ENCODE data around the gene MPZL3.

Gene MPZL3

DNA sequence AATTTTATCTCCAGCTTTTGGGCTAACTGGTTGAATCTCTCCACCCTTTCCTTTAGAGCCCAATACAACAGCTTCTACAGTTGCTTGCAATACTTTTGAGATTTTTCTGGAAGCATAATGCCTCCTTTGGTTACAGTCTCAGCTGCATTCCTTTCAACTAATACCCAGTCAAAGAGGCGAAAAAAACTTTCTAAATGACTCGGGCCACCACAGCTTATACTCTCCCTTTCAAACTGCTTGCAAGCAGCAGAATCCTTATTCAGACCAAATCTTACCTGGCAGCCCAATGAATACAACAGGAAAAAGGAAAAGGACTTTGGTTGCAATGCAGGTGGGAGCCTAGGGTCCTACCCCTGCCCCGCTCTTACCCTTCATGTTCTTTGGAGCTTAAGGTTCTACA lies 43.1 kb downstream of the MPZL3 start:
- H3K9ac ChIP-seq (ENCODE audit: low read length) = no peak overlapping the region
- no peaks in the 10 kb centered on the region for H3K9me3 ChIP-seq (ENCODE audit: control insufficient read depth, low read length)
- peaks cover 16% of the 10 kb centered on the region for H3K4me1 ChIP-seq (ENCODE audit: control insufficient read depth, insufficient read depth, low read length)
- no peaks in the 10 kb centered on the region for H3K36me3 ChIP-seq (ENCODE audit: control insufficient read depth, insufficient read depth, low read length, severe bottlenecking)
- no peak for DNase-seq (ENCODE audit: low read depth)
- no peak overlapping the region for H3K4me3 ChIP-seq (ENCODE audit: low read length)
- H3K27me3 ChIP-seq (replicated peaks; ENCODE audit: control insufficient read depth, insufficient read depth, low read length) = peaks cover 65% of the 10 kb centered on the region

DNA sequence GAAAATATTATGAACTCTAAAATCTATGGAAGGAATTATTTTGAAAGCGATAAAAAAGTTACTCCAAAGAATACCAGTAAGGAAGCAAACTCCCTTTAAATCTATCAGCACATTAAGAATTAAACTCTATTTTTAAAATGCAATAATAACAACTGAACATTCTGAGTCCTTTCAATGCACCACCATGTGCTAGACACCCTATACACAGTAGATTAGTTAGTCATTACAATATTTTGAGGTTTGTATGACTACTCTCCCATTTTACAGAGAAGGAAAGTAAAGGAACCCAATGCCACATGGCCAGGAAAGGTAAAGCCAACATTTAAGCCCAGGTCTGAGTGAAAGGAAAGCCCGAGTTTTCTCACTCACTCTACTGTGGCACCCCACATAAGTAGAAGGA lies 45.1 kb downstream of the MPZL3 start:
- Histone ChIP-seq H3K36me3 (ENCODE audit: control insufficient read depth, insufficient read depth, low read length, severe bottlenecking) (no peaks in the 10 kb centered on the region), H3K27me3 (replicated peaks; ENCODE audit: control insufficient read depth, insufficient read depth, low read length) (peaks cover 67% of the 10 kb centered on the region), H3K9ac (ENCODE audit: low read length) (no peak overlapping the region), H3K4me1 (ENCODE audit: control insufficient read depth, insufficient read depth, low read length) (peaks cover 16% of the 10 kb centered on the region), H3K4me3 (ENCODE audit: low read length) (no peak overlapping the region), H3K9me3 (ENCODE audit: control insufficient read depth, low read length) (no peaks in the 10 kb centered on the region)
- no peak for DNase-seq (ENCODE audit: low read depth)

DNA sequence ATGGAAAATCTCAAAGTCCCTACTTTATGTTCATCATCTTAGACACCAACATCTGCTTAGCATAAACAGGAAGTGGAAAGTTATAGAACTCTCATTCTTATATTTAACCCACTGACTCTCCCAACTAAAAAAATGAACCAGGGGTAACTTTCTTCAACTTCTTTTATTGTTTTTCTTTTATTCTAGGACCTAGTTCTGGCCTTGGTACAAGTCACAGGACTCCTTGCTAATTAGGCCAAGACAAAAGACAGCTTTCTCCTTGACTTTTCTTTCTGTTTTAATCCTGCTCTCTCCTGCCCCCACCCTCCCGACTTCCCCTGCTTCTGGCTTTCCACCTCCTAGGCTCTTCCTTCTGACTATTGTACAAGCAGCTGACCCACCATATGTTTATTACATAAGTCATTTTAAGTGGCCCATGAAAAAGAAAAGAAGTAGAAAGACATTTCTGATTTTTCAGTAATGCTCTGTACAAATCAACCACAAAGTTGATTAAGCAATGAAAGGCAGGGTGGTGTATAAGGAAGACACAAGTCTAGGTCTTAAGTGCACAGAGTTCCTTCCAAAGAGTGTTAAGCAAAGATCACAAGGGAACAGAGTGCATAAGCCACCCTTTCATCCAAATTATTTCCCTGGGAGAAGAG lies 45.7 kb downstream of the MPZL3 start:
- peaks cover 16% of the 10 kb centered on the region for H3K4me1 ChIP-seq (ENCODE audit: control insufficient read depth, insufficient read depth, low read length)
- H3K27me3 ChIP-seq (replicated peaks; ENCODE audit: control insufficient read depth, insufficient read depth, low read length) = peaks cover 69% of the 10 kb centered on the region
- H3K9ac ChIP-seq (ENCODE audit: low read length) = no peak overlapping the region
- no peaks in the 10 kb centered on the region for H3K36me3 ChIP-seq (ENCODE audit: control insufficient read depth, insufficient read depth, low read length, severe bottlenecking)
- DNase-seq (ENCODE audit: low read depth) = no peak
- no peak overlapping the region for H3K4me3 ChIP-seq (ENCODE audit: low read length)
- H3K9me3 ChIP-seq (ENCODE audit: control insufficient read depth, low read length) = no peaks in the 10 kb centered on the region

DNA sequence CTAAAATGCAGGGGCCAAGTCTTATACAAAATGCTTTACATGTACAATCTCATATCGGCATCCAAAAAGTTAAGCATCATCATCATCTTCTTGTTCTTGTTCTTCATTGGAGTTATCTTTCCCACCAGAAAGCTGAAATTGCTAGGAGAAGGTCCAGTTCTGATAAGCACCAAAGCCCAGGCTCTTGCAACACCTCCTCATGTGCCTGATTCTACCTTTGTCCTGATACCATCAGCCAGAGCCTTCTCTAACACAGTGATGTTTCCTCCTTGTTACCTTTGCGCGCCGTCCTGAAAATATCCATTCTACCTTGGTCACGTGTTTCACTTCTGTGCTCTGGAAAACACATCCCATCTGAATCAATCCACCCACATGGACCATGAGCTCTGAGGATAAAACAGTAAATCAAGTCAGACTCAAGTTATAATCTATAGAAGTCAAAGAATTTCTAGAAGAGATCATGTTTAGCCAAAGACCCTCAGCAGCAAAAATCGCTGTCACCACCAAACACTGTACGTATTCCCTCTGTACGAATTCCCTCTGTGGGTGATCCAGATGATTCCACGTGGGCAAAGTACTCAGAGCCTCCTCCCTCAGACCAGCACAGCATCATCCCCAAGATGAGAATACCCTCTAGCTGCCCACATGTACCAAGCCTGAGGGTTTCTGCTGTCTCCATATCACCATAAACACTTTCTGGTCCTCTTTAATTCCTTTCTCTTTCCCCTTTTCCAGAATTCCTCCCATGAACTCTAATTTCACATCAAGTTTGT lies 46.4 kb downstream of the MPZL3 start:
- no peaks in the 10 kb centered on the region for H3K9me3 ChIP-seq (ENCODE audit: control insufficient read depth, low read length)
- peaks cover 10% of the 10 kb centered on the region for H3K4me1 ChIP-seq (ENCODE audit: control insufficient read depth, insufficient read depth, low read length)
- H3K36me3 ChIP-seq (ENCODE audit: control insufficient read depth, insufficient read depth, low read length, severe bottlenecking) = no peaks in the 10 kb centered on the region
- H3K27me3 ChIP-seq (replicated peaks; ENCODE audit: control insufficient read depth, insufficient read depth, low read length) = peaks cover 76% of the 10 kb centered on the region
- no peak for DNase-seq (ENCODE audit: low read depth)
- no peak overlapping the region for H3K4me3 ChIP-seq (ENCODE audit: low read length)
- no peak overlapping the region for H3K9ac ChIP-seq (ENCODE audit: low read length)

GRCh38 chr11:118202599-118203422 lies 49.4 kb downstream of the MPZL3 start:
- Histone ChIP-seq H3K4me1 (ENCODE audit: control insufficient read depth, insufficient read depth, low read length) (peaks cover 4% of the 10 kb centered on the region), H3K4me3 (ENCODE audit: low read length) (no peak overlapping the region), H3K9me3 (ENCODE audit: control insufficient read depth, low read length) (no peaks in the 10 kb centered on the region), H3K36me3 (ENCODE audit: control insufficient read depth, insufficient read depth, low read length, severe bottlenecking) (no peaks in the 10 kb centered on the region), H3K9ac (ENCODE audit: low read length) (no peak overlapping the region), H3K27me3 (replicated peaks; ENCODE audit: control insufficient read depth, insufficient read depth, low read length) (peaks cover 61% of the 10 kb centered on the region)
- no peak for DNase-seq (ENCODE audit: low read depth)

DNA sequence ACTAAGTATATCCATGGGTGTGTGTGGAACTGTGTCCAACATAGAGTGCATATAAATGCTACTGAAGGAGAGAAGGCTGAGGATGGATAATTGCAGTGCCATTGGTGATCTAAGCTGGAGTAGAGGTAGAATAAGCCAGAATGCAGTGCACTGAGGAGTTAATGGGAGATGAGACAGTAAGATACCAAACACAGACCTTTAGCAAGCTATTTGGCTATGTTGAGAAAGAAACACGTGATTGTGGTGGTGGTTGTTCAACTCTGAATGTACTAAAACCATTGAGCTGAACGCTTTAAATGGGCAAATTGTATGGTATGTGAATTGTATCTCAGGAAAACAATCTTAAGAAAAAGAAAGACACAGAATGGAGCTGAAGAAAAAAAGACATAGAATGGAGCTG lies 50.2 kb downstream of the MPZL3 start:
- H3K4me1 ChIP-seq (ENCODE audit: control insufficient read depth, insufficient read depth, low read length) = peaks cover 4% of the 10 kb centered on the region
- H3K9me3 ChIP-seq (ENCODE audit: control insufficient read depth, low read length) = no peaks in the 10 kb centered on the region
- H3K4me3 ChIP-seq (ENCODE audit: low read length) = no peak overlapping the region
- DNase-seq (ENCODE audit: low read depth) = no peak
- H3K36me3 ChIP-seq (ENCODE audit: control insufficient read depth, insufficient read depth, low read length, severe bottlenecking) = no peaks in the 10 kb centered on the region
- peaks cover 58% of the 10 kb centered on the region for H3K27me3 ChIP-seq (replicated peaks; ENCODE audit: control insufficient read depth, insufficient read depth, low read length)
- no peak overlapping the region for H3K9ac ChIP-seq (ENCODE audit: low read length)

DNA sequence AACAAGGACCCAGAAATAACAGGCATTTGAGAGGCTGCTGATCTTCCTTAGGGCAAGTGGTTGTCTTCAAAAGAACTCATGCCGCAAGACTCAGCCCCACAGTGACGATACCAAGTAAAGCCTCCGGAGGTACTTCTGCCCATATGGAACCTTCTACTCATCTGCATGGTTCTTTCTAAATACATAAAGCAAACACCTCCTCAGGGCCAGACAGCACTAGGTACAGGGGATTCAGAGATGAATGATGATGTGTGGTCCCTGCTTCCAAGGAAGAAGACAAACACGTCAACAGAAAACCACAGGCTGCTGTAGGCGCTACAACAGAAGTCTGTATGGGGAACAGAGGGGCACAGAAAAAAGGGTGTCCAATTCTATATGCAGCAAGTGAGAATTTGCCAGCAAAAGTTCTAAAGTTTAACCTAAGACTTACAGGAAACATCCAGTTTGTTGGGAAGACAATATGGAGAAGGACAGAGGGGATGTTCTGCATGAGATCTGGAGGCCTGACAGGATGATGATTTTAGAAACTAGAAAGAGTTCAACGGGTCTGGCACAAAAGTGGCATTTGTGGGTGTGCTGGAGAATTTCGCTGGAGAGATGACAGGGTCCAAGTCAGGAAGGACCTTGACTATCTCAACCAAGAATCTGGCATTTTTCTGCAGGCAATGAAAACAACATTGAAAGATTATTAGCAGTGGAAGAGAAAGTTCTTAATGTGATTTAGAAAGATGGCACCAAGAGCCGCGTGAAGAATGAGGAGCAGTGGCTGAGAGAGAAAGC lies 51.1 kb downstream of the MPZL3 start:
- Histone ChIP-seq H3K4me1 (ENCODE audit: control insufficient read depth, insufficient read depth, low read length) (no peaks in the 10 kb centered on the region), H3K9ac (ENCODE audit: low read length) (no peak overlapping the region), H3K36me3 (ENCODE audit: control insufficient read depth, insufficient read depth, low read length, severe bottlenecking) (no peaks in the 10 kb centered on the region), H3K4me3 (ENCODE audit: low read length) (no peak overlapping the region), H3K9me3 (ENCODE audit: control insufficient read depth, low read length) (no peaks in the 10 kb centered on the region), H3K27me3 (replicated peaks; ENCODE audit: control insufficient read depth, insufficient read depth, low read length) (peaks cover 52% of the 10 kb centered on the region)
- no peak for DNase-seq (ENCODE audit: low read depth)

DNA sequence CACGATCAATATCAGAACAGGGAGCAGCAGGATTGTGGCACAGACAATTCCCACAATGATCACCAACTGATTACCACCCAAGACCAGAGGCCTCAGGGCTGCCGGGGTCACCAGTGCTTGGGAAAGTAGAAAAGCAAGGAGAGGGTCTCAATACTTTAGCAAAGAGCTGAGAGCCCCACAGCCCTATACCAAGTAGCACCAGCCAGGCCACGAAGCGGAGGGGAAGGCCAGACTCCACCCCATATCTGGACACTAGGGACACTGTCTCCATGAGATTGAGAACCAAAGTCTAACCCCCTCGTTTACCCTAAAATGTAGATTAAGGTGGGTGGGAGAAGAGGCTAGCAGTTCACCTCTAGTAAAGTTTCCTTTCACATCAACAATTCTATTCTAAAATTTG lies 51.7 kb downstream of the MPZL3 start:
- H3K9ac ChIP-seq (ENCODE audit: low read length) = no peak overlapping the region
- no peaks in the 10 kb centered on the region for H3K36me3 ChIP-seq (ENCODE audit: control insufficient read depth, insufficient read depth, low read length, severe bottlenecking)

GRCh38 chr11:118199135-118199534 lies 53.0 kb downstream of the MPZL3 start:
- Histone ChIP-seq H3K9me3 (ENCODE audit: control insufficient read depth, low read length) (no peaks in the 10 kb centered on the region), H3K9ac (ENCODE audit: low read length) (no peak overlapping the region), H3K4me1 (ENCODE audit: control insufficient read depth, insufficient read depth, low read length) (peaks cover 9% of the 10 kb centered on the region), H3K4me3 (ENCODE audit: low read length) (no peak overlapping the region), H3K36me3 (ENCODE audit: control insufficient read depth, insufficient read depth, low read length, severe bottlenecking) (no peaks in the 10 kb centered on the region), H3K27me3 (replicated peaks; ENCODE audit: control insufficient read depth, insufficient read depth, low read length) (peaks cover 39% of the 10 kb centered on the region)
- DNase-seq (ENCODE audit: low read depth) = no peak

More for the DNA sequence above, 51.7 kb downstream of the MPZL3 start:
- no peak overlapping the region for H3K4me3 ChIP-seq (ENCODE audit: low read length)
- peaks cover 46% of the 10 kb centered on the region for H3K27me3 ChIP-seq (replicated peaks; ENCODE audit: control insufficient read depth, insufficient read depth, low read length)
- H3K4me1 ChIP-seq (ENCODE audit: control insufficient read depth, insufficient read depth, low read length) = peaks cover 1% of the 10 kb centered on the region
- no peak for DNase-seq (ENCODE audit: low read depth)
- no peaks in the 10 kb centered on the region for H3K9me3 ChIP-seq (ENCODE audit: control insufficient read depth, low read length)

DNA sequence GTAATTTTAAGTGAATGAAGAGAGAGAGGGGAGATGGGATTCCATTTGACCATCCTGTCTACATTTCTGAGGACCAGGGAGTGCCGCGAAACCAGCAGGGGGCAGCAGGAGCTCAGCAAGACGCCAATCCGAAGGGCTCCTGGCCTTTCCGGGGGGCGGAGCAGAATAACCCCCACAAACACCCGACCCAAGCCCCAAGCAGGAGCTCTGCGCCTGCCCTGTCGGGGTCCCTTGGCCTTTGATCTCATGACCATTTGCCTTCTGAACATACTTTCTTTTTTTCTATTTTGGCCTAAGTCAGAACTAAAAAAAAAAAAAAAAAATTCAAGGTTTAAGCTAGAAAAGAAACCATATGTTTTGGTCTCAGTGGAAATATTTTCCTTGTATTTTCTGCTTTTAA lies 53.8 kb downstream of the MPZL3 start:
- H3K9ac ChIP-seq (ENCODE audit: low read length) = peak overlapping the region; percentile 55
- peak; percentile 84 for DNase-seq (ENCODE audit: low read depth)
- H3K4me1 ChIP-seq (ENCODE audit: control insufficient read depth, insufficient read depth, low read length) = peaks cover 9% of the 10 kb centered on the region
- H3K4me3 ChIP-seq (ENCODE audit: low read length) = no peak overlapping the region
- H3K27me3 ChIP-seq (replicated peaks; ENCODE audit: control insufficient read depth, insufficient read depth, low read length) = peaks cover 31% of the 10 kb centered on the region
- no peaks in the 10 kb centered on the region for H3K36me3 ChIP-seq (ENCODE audit: control insufficient read depth, insufficient read depth, low read length, severe bottlenecking)
- H3K9me3 ChIP-seq (ENCODE audit: control insufficient read depth, low read length) = no peaks in the 10 kb centered on the region
